T-helper 1 cell treated with Interleukin-12 subunit alpha and Interleukin-12 subunit beta and Interleukin-4 antibody, amounts not matched to agents 30 ng/mL and 1 ng/mL, for 36 hours (primary cell): ENCODE results near the gene MYO1E. TPM values are rescaled to one million over a fixed set of nuclear protein-coding genes. Genes with fewer than 3 reads are reported as not detected.
"Not testable (repeated sequence)": the region's sequence is repeated elsewhere in the genome, so short reads cannot be mapped to it uniquely, and the experiment has no call there.

Experiments
- intact Hi-C: fragments of 100-400 bp; cut with micrococcal nuclease; formaldehyde crosslinking; loops from one replicate; pipeline ENCODE4 v1.15.1; 2024
- total RNA-seq: library from RNA; stranded (reverse); gene quantifications from 2 replicates; pipeline ENCODE4 v1.2.3, GENCODE V29; 2022

MYO1E gene
- total RNA-seq, 1 donor from 2014 or later = 37.0 TPM

GRCh38 chr15:59147666-59148065 is 225.0 kb downstream of the MYO1E start:
- intact Hi-C loops = no loop called here

DNA sequence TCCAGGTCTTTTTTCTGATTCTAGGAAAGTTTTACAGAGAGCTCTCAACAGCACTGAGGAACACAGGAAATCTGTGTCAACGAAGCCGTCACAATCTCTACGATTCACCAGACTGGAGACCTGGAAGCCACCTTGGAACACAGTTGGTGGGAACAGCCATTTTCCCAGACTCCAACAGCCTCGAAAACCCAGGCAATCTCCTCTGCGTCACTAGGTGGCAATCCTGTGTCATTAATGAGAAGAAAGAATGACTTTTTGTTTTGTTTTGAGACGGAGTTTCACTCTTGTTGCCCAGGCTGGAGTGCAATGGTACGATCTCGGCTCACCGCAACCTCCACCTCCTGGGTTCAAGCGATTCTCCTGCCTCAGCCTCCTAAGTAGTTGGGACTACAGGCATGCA is 228.1 kb downstream of the MYO1E start:
- intact Hi-C loops = not testable (repeated sequence)

DNA sequence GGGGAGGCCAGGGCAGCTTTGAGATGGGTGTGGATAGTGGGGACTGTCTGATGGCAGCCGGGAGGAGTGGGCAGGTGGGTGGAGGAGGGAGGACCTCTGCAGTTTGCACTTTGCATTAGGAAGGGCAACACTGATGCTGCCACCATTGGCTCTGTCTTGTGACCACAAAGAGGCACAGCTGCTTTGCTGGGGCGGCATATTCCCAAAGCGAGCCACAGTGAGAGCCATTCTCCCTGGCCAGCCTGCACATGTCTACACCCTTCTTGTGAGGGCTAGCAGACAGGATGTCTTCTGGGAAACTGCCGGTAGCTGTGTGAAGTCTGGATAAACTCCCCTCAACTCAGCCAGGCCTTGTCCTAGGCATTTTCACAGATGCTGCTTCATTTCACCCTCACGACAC is 229.4 kb downstream of the MYO1E start:
- intact Hi-C loops = no loop called here

GRCh38 chr15:59140422-59141226 is 232.0 kb downstream of the MYO1E start:
- intact Hi-C loops = loop anchor here (2.0 kb wide), 1 partner anchor 36 kb away; the partner anchor contains the start of gene CCNB2

DNA sequence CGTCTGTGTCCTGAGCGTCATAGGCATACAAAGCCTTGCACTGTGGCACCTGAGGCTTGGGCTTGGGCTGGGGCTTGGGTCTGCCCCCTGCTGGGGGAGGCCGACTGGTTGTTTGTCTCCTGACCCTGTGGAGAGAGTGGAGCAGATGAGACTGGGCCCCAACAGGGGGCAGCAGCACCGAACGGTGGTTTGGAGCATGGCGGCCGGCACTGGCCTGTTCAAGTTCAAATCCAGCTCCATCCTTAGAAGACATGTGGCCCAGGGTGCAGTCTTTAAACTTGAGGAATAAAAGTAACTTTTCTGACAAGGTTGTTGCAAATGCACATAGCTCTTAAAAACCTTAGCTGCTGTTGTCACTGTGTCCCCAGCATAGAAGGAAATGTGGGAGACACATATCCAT is 234.4 kb downstream of the MYO1E start:
- intact Hi-C loops = loop anchor here (1.0 kb wide), 3 partner anchors 157 to 355 kb away; no protein-coding TSS in a partner anchor

DNA sequence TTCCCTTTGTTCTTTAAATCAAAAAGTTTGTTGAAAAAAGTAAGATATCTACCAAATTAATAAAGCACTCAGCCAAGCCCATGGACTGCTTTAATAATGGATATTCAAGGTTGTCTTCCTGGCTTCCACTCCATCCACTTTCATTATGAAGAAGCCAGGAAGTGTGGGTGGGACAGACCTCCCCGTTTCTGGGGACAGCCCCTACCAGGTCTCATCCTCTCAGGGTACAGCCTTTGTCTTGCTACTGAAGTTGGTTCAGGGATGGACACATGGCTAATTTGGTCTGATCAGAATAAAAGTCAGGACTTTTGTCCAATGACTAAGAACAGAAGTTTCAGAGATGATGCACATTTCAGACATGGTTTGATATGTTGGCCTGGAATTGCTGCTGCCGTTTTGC is 235.1 kb downstream of the MYO1E start:
- intact Hi-C loops = no loop called here

- intact Hi-C loops = no loop called here
Observed at GRCh38 chr15:59133929-59134427, 238.7 kb downstream of the MYO1E start.

DNA sequence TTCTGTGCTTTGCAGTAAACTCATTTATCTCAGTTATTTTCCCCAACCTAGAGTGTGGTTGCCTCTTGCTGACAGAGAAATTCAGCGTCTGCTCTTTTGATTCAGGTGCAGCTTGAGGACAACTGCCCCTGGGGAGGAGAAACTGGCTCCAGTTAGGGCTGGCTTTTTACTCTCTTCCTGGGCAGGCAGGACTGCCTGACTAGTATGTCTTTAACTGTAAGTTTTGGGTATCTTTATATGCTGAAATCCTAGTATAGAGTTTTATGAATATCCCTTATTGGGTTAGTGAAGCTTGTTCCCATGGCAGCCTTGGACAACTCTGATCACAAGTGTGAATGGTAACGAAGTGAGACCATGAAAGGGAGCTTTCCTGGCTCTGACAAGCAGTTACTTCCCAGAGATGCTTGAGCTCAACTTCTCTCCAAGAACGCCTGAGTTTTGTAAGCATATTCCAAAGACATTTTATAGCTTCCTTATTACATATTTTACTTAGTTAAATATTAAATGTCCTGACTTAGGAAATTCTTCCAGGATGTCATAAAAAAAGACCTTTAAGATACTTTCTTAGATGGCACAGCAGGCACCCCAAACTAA is 240.6 kb downstream of the MYO1E start:
- intact Hi-C loops = no loop called here

DNA sequence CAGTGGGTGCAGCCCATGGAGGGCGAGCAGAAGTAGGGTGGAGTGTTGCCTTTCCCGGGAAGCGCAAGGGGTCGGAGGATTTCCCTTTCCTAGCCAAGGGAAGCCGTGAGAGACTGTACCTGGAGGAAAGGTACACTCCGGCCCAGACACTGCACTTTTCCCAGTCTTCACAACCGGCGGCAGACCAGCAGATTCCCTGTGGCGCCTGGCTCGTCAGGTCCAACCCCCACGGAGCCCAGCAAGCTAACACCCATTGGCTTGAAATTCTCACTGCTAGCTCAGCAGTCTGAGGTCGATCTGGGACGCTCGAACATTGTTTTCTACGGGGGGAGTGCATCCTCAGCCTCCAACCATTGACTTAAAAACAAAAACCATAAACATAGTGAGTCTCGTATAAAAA is 241.2 kb downstream of the MYO1E start:
- intact Hi-C loops = no loop called here

GRCh38 chr15:59127255-59127654 is 245.4 kb downstream of the MYO1E start:
- intact Hi-C loops = not testable (repeated sequence)

DNA sequence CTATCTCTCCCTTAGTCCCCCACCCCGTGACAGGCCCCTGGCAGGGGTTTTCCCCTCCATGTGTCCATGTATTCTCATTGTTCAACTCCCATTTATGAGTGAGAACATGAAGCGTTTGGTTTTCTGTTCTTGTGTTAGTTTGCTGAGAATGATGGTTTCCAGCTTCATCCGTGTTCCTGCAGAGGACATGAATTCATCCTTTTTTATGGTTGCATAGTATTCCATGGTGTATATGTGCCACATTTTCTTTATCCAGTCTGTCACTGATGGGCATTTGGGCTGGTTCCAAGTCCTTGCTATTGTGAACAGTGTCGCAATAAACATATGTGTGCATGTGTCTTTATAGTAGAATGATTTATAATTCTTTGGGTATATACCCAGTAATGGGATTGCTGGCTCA is 247.0 kb downstream of the MYO1E start:
- intact Hi-C loops = not testable (repeated sequence)

DNA sequence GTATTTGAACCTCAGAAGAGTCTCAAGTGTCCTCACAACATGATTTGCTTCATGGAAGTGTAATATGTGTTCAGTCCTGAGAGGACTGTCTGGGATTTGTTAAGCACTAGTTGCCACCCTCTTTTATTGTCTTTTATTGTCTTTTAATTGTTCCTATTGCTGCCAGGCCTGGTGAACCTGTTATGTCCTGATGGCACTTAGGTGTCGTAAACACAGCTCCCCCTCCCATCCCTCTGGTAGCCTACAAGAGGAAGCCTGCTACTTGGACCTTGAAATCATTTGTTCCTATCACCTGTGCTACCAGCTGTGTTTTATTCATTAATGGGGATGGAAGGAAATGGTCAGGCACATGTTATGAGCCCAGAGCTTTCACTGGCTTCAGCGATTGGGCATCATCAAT is 248.4 kb downstream of the MYO1E start:
- intact Hi-C loops = no loop called here

- intact Hi-C loops = no loop called here
Observed at GRCh38 chr15:59120937-59121336, 251.7 kb downstream of the MYO1E start.

DNA sequence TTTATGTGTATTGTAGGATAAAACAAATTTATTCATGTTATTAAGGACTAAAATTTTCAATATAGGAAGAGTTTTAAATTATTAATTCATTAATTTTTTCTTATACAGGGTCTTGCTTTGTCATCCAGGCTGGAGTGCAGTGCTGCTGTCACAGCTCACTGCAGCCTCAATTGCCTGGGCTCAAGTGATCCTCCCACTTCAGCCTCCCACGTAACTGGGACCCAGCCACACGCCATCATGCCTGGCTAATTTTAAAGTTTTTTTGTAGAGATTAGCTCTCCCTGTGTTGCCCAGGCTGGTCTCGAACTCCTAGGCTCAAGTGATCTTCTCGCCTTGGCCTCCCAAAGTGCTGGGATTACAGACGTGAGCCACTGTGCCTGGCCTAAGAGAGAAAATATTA is 253.0 kb downstream of the MYO1E start:
- intact Hi-C loops = no loop called here

- intact Hi-C loops = no loop called here
Observed at GRCh38 chr15:59116771-59117170, 255.9 kb downstream of the MYO1E start.

DNA sequence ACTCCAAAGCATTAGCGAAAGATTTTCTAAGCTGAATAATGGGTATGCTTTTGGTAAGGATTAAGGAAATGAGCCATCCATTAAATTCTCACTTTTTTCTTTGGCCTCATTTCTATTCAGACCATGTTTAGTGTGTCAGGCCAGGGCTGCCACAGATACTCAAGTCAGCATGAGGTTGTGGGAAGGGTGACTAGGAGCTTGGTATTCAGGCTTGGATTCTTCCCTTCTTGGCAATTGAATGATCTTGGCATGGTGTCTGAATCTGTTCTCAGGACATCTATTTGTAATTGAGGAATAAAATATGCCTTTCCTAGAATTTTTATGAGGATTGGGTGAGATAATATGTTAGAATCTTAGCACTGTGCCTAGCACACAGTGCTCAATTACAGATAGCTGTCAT is 256.5 kb downstream of the MYO1E start:
- intact Hi-C loops = no loop called here

GRCh38 chr15:59115047-59115446 is 257.6 kb downstream of the MYO1E start:
- intact Hi-C loops = no loop called here

GRCh38 chr15:59111251-59111650 is 261.4 kb downstream of the MYO1E start:
- intact Hi-C loops = no loop called here

DNA sequence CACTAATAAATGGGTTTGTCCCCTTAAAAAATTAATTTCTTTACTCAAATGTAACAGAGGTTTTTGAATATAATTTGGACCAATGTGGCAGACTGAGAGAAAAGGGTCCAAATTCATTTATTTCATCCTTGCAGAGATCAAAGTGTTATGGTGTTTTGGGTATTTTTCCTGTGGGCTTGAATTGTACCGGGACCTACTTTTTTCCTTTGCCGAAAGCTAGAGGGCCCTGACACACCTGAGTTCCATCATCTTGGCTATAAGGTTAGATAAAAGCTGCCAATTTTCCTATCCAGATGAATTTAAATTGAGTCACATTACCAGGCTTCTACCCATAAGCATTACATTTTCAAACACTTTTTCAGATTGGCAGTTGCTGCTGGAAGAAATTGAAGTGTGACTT is 266.8 kb downstream of the MYO1E start:
- intact Hi-C loops = loop anchor here (1.0 to 10.0 kb wide), 7 partner anchors 35 to 579 kb away; partner anchors contain the start of genes BNIP2, GTF2A2, MINDY2 and RNF111

DNA sequence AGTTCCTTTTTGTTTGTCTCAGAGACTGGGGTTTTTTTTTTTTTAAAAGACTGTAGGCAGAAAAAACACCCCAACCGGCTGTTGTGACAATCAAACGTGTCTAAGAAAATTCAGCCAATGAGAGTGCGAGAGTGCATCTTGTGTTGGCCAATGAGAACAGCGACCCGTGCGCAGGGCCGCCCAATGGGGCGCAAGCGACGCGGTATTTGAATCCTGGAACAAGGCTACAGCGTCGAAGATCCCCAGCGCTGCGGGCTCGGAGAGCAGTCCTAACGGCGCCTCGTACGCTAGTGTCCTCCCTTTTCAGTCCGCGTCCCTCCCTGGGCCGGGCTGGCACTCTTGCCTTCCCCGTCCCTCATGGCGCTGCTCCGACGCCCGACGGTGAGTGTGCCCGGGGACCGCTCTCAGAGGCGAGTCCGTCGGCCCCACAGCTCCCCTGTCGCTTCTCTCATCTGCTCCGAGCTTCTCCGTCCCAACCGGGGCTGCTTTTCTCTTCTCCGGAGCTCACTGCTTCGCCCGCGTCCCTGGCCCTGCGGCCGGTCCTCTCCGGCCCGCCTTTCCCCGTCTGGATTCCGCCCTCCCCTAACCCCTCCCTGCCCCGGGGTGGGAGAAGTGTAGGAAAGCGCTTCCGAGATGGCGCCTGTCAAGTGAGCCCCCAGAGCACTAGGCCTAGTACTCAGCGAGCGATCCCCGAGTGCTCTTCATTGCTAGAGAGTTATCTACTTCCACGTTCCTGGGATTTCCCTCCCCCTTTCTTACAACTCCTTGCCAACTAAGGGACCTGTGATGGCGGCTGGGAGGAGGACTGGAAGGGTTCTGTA is 267.5 kb downstream of the MYO1E start, which contains the start of gene CCNB2:
Gene CCNB2, plus strand, starts transcription at position 235 of the 821 bp plus-strand sequence. Its CDS starts 123 bp downstream, at position 358.
- intact Hi-C loops = loop anchor here (1.0 to 10.0 kb wide), 7 partner anchors 36 to 580 kb away; partner anchors contain the start of genes BNIP2, GTF2A2, MINDY2 and RNF111

DNA sequence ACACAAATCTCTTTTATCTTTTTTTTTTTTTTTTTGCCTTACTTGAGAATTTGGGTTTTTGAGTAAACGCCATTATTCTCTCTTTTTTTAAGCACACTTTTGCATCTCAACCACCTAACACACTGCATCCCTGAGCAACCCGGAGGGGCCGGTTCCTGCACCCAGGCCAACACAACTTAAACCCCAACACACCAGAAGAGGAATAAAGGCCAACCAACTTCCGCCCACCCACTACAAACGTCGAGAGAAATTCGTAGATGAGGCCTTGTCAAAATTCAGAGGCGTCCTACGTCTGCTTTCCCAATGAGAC is 268.1 kb downstream of the MYO1E start:
- intact Hi-C loops = loop anchor here (2.0 to 10.0 kb wide), 3 partner anchors 36 to 580 kb away; partner anchors contain the start of genes BNIP2 and MINDY2
